Measurements from ENCODE around the gene RTN4R.

Gene RTN4R

GRCh38 chr22:20216863-20217499, 51.1 kb downstream of the RTN4R start:
- TF ChIP-seq CTCF (IDR thresholded peaks at IDR 0.05) = no peak

- TF ChIP-seq CTCF (IDR thresholded peaks at IDR 0.05) = no peak
Measured at GRCh38 chr22:20215742-20216141, 52.4 kb downstream of the RTN4R start.

DNA sequence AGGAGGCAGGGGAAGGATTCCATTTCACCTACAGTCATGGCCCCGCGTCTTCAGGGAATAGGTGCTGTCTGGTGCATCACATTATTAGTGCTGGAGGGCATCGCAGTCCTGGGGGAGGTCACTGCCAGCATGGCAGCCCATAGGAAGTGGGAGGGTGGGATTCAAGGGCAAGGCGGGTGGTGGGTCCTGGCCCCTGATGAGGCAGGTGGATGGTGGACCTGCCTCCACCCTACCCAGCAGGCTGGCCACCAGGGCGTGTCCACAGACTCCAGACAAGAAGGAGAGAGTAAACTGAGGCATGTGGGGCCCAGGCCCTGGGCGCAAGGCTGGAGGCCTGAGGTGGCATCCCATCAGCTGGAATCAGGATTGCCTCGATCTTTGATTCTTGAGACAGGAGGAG, 53.3 kb downstream of the RTN4R start:
- TF ChIP-seq CTCF (IDR thresholded peaks at IDR 0.05) = no peak

GRCh38 chr22:20213833-20214708, 54.0 kb downstream of the RTN4R start:
- TF ChIP-seq CTCF (IDR thresholded peaks at IDR 0.05) = no peak

GRCh38 chr22:20212754-20213699, 55.1 kb downstream of the RTN4R start:
- no peak for TF ChIP-seq CTCF (IDR thresholded peaks at IDR 0.05)

DNA sequence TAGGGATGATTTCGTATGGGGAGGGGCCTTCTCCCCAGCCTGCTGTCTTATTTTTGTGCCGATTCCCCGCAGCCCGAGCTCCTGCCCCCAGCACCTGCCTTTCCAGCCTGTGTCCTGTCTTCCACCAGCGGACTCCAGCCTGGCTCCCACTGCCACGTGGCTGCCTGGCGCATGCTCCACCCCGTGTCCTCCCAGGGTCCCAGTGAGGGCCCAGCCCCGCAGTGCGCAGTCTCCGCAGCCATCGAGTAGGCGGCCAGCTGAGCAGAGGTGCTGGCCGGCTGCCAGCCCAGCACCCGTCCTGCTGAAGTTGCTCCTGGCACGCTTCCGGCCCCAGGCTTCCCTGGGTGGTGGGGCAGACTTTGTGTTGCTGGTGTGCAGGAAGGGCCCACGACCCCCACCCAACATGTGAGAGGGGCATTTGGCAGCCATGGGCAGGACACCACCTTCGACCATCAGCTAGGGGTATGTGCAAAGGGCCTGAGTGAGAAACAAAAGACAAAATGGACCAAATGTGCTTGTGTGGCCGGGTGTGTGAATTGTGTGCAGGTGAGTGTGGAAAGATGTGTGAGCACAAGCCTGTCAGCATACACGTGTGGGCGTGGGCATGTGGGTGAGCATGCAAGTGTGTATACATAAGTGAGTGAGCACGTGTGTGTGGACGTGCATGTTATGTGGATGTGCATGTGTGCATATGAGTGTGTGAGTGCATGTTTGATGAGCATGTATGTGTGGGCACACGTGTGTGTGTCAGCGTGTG, 55.9 kb downstream of the RTN4R start:
- TF ChIP-seq CTCF (IDR thresholded peaks at IDR 0.05) = no peak
